ENCODE data around the gene IL5. TPM values are rescaled to one million over a fixed set of nuclear protein-coding genes. Genes with fewer than 3 reads are reported as not detected.

The IL5 gene
- total RNA-seq, 1 experiment from 2014 or later = not detected

DNA sequence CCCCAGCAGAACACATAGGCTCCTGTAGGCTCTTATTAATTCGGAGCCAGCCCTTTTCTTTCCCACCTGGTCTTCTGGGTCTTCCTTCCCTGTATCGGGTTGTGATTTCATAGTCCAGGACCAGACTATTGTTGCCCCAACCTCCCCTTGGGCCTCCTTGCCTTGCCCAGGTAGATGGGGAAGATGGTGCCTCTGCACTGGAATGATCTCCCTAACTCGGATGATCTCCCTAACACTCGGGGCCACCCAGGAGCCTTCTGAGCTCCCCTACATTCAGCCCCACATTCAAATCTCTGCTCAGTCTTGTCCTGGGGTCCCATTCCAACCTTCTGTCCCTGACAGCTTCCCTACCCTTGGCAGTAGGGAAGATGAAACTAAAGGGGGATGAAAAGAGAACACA is 50.1 kb downstream of the IL5 start:
- Histone ChIP-seq H3K27me3 (replicated peaks; ENCODE audit: insufficient read depth, low read depth, low read length, poor library complexity) (no peaks in the 10 kb centered on the region), H3K4me1 (ENCODE audit: insufficient read depth, low read length, poor library complexity, severe bottlenecking) (peaks cover 17% of the 10 kb centered on the region), H3K27ac (ENCODE audit: low read depth, low read length, poor library complexity, severe bottlenecking) (no peak overlapping the region), H3K4me3 (ENCODE audit: low read depth, low read length, poor library complexity, severe bottlenecking) (no peak overlapping the region), H3K36me3 (ENCODE audit: insufficient read depth, low read length, poor library complexity, severe bottlenecking) (no peaks in the 10 kb centered on the region), H3K9me3 (ENCODE audit: low read depth, low read length, poor library complexity, severe bottlenecking) (no peaks in the 10 kb centered on the region)
- BruUV-seq (replicated peaks) = no TSS peak
- CTCF ChIA-PET = interaction anchor here (0.7 kb wide), 1 partner anchor 22 kb away, joined by 4 read pairs; no protein-coding TSS in a partner anchor
- TF ChIP-seq, protein P1, sequence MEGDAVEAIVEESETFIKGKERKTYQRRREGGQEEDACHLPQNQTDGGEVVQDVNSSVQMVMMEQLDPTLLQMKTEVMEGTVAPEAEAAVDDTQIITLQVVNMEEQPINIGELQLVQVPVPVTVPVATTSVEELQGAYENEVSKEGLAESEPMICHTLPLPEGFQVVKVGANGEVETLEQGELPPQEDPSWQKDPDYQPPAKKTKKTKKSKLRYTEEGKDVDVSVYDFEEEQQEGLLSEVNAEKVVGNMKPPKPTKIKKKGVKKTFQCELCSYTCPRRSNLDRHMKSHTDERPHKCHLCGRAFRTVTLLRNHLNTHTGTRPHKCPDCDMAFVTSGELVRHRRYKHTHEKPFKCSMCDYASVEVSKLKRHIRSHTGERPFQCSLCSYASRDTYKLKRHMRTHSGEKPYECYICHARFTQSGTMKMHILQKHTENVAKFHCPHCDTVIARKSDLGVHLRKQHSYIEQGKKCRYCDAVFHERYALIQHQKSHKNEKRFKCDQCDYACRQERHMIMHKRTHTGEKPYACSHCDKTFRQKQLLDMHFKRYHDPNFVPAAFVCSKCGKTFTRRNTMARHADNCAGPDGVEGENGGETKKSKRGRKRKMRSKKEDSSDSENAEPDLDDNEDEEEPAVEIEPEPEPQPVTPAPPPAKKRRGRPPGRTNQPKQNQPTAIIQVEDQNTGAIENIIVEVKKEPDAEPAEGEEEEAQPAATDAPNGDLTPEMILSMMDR (conservative IDR thresholded peaks at IDR 0.05; ENCODE audit: low read depth, low read length) = no peak
- TF ChIP-seq EZH2 (IDR thresholded peaks at IDR 0.05; ENCODE audit: borderline replicate concordance, low read depth, low read length, poor library complexity, severe bottlenecking) = no peak
- intact Hi-C loops (cut with micrococcal nuclease; ENCODE audit: unreplicated experiment) = loop anchor here (10.0 kb wide), 1 partner anchor 308 kb away; no protein-coding TSS in a partner anchor
- no peak for DNase-seq (ENCODE audit: low spot score)
- POLR2A ChIA-PET (ENCODE audit: low non-redundant PET) = no interaction called here

DNA sequence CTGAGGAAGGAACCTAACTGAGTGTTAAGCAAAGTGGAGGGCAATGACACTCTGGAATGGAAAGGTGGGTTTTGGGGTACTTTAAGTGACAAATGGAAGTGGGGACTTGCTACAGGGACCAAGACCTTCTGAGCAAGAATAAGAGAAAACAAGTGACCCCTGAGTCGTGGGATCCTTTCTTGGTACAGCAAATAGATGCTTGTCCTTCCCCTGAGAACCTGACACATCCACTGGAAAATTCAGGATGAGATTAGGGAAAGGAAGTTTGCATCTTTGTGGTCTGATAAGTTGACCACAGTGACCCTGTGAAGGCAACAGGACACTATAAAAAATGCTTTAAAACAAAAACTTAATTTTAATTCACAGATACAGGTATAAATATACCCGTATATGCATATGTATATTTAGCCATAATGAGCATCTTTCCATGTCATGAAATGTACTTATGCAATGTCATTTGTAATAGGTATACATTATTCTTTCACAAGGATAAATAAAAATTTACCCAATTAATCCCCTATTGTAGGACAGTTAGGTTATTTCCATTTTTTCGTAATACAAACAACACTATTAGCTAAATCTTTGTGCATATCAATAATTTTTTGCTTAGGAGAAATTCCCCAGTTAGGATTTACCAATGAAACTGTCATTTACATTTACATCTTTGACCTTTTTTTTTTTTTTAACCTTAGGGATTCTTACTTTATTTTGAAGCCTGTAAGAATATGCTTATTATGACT is 50.8 kb downstream of the IL5 start:
- BruUV-seq (replicated peaks) = no TSS peak
- no peaks in the 10 kb centered on the region for H3K36me3 ChIP-seq (ENCODE audit: insufficient read depth, low read length, poor library complexity, severe bottlenecking)
- intact Hi-C loops (cut with micrococcal nuclease; ENCODE audit: unreplicated experiment) = loop anchor here (10.0 kb wide), 1 partner anchor 308 kb away; no protein-coding TSS in a partner anchor
- POLR2A ChIA-PET (ENCODE audit: low non-redundant PET) = no interaction called here
- H3K4me3 ChIP-seq (ENCODE audit: low read depth, low read length, poor library complexity, severe bottlenecking) = no peak overlapping the region
- peaks cover 17% of the 10 kb centered on the region for H3K4me1 ChIP-seq (ENCODE audit: insufficient read depth, low read length, poor library complexity, severe bottlenecking)
- CTCF ChIA-PET = interaction anchor here (0.7 kb wide), 1 partner anchor 21 kb away, joined by 4 read pairs; no protein-coding TSS in a partner anchor
- TF ChIP-seq EZH2 (IDR thresholded peaks at IDR 0.05; ENCODE audit: borderline replicate concordance, low read depth, low read length, poor library complexity, severe bottlenecking) = no peak
- TF ChIP-seq, protein P1 (conservative IDR thresholded peaks at IDR 0.05; ENCODE audit: low read depth, low read length) = no peak
- no peak overlapping the region for H3K27ac ChIP-seq (ENCODE audit: low read depth, low read length, poor library complexity, severe bottlenecking)
- no peaks in the 10 kb centered on the region for H3K9me3 ChIP-seq (ENCODE audit: low read depth, low read length, poor library complexity, severe bottlenecking)
- no peaks in the 10 kb centered on the region for H3K27me3 ChIP-seq (replicated peaks; ENCODE audit: insufficient read depth, low read depth, low read length, poor library complexity)
- DNase-seq (ENCODE audit: low spot score) = no peak

Other genes with a start within 250 kb of the IL5 start
- 0.42 and 0.99 TPM in 2 replicates for gene SLC22A4, start 249.1 kb downstream of the IL5 start, total RNA-seq (2021)
- gene SLC22A5, start 173.8 kb downstream of the IL5 start, total RNA-seq (2021) = 3.0 and 3.8 TPM in 2 replicates
- 5.7 and 6.9 TPM in 2 replicates for gene IRF1, start 52.7 kb downstream of the IL5 start, total RNA-seq (2021)
- 43.6 and 45.2 TPM in 2 replicates for gene RAD50, start 13.5 kb upstream of the IL5 start, total RNA-seq (2021)
- gene IL13, start 114.7 kb upstream of the IL5 start, total RNA-seq (2021) = not detected in 2 replicates
- gene IL4, start 130.5 kb upstream of the IL5 start, total RNA-seq (2021) = not detected in 2 replicates
- gene KIF3A, start 194.0 kb upstream of the IL5 start, total RNA-seq (2021) = 17.3 and 19.1 TPM in 2 replicates
- 0.11 TPM in 1 of 2 replicates, not detected in the other for gene CCNI2, start 203.9 kb upstream of the IL5 start, total RNA-seq (2021)
- gene SEPTIN8, start 233.7 kb upstream of the IL5 start, total RNA-seq (2021) = 26.4 and 33.0 TPM in 2 replicates

All from A673 (cell line).